H1 (cell line): ENCODE measurements around the gene ADAM19. TPM values are rescaled to one million over a fixed set of nuclear protein-coding genes. Genes with fewer than 3 reads are reported as not detected.
A peak's percentile ranks its signal among the peaks of the same experiment; 100 is the strongest.

Experiments used
- CTCF ChIA-PET: fragments of 300-600 bp; sonication (Branson Sonifier 250); formaldehyde crosslinking; loops from one replicate; lab custom pipeline; 2021; ENCODE audit not compliant: partially characterized antibody; lab: Charles Lee
- POLR2A ChIA-PET: fragments of 300-600 bp; sonication (Branson Sonifier 250); formaldehyde crosslinking; loops from one replicate; lab custom pipeline; 2021; ENCODE audit warnings: inconsistent platforms; ENCODE audit not compliant: partially characterized antibody; lab: Charles Lee
- DNase-seq, 2 experiments: peaks; one replicate each; pipeline versions ENCODE4 v3.0.0 to v3.0.0-alpha.2; 2010 to 2022; ENCODE audit warnings: low spot score in 2 of 2, low read depth in 1 of 2, mixed read lengths in 1 of 2
- FAIRE-seq: peaks from 2 replicates; lab custom pipeline; 2011; peaks lifted over from hg19 to GRCh38; lab: Jason Lieb, UNC
- H2AFZ ChIP-seq: 2 replicates; pipeline ENCODE4 v1.8.1; 2012; ENCODE audit warnings: low read length, inconsistent platforms
- H2AK5ac ChIP-seq: 2 replicates; pipeline ENCODE4 v1.6.1; 2013; ENCODE audit warnings: low read depth, low read length
- H2BK120ac ChIP-seq: replicated peaks from 2 replicates; pipeline ENCODE3; 2013; ENCODE audit warnings: low read depth, low read length, inconsistent platforms
- H2BK12ac ChIP-seq: 2 replicates; pipeline ENCODE4 v1.6.1; 2013; ENCODE audit warnings: low read depth, low read length
- H2BK15ac ChIP-seq: 2 replicates; pipeline ENCODE4 v1.6.1; 2013; ENCODE audit warnings: low read length
- H2BK20ac ChIP-seq: 2 replicates; pipeline ENCODE4 v1.6.1; 2013; ENCODE audit warnings: low read length
- H2BK5ac ChIP-seq: 2 replicates; pipeline ENCODE4 v1.6.1; 2013; ENCODE audit warnings: low read depth, low read length
- H3K14ac ChIP-seq: 2 replicates; pipeline ENCODE4 v1.6.1; 2013; ENCODE audit warnings: inconsistent platforms; ENCODE audit not compliant: insufficient read length
- H3K18ac ChIP-seq: 2 replicates; pipeline ENCODE4 v1.6.1; 2013; ENCODE audit warnings: low read length; ENCODE audit errors: extremely low read depth
- H3K23ac ChIP-seq: 2 replicates; pipeline ENCODE4 v1.6.1; 2013; ENCODE audit warnings: inconsistent platforms; ENCODE audit not compliant: insufficient read length
- H3K23me2 ChIP-seq: 2 replicates; pipeline ENCODE4 v1.6.1; 2013; ENCODE audit warnings: low read depth, low read length
- H3K27ac ChIP-seq: 2 replicates; pipeline ENCODE4 v1.6.1; 2011; ENCODE audit warnings: low read depth, low read length, inconsistent platforms
- H3K27me3 ChIP-seq, 4 experiments: replicated peaks in 1 of 4; 1 replicate in 1 of 4; 2 replicates in 3 of 4; pipeline versions ENCODE4 v1.6.1 to v1.8.1; 2011 to 2013; ENCODE audit warnings: low read length in 3 of 4, mild to moderate bottlenecking in 3 of 4, inconsistent platforms in 2 of 4, mixed read lengths in 2 of 4, moderate library complexity in 1 of 4; ENCODE audit not compliant: control insufficient read depth in 3 of 4, insufficient read depth in 3 of 4; ENCODE audit errors: extremely low read depth in 1 of 4
- H3K36me3 ChIP-seq, 4 experiments: 2 replicates each; pipeline versions ENCODE4 v1.6.1 to v1.8.1; 2011 to 2013; ENCODE audit warnings: mild to moderate bottlenecking in 4 of 4, low read length in 3 of 4, moderate library complexity in 2 of 4, control low read depth in 1 of 4, inconsistent platforms in 1 of 4; ENCODE audit not compliant: insufficient read depth in 4 of 4, control insufficient read depth in 2 of 4
- H3K4ac ChIP-seq: replicated peaks from 2 replicates; pipeline ENCODE3; 2013; ENCODE audit warnings: low read length, low read depth, mixed read lengths, inconsistent platforms; ENCODE audit not compliant: insufficient read length
- H3K4me1 ChIP-seq, 4 experiments: replicated peaks in 1 of 4; 1 replicate in 1 of 4; 2 replicates in 3 of 4; pipeline versions ENCODE4 v1.6.1 to v1.8.1; 2011 to 2013; ENCODE audit warnings: low read length in 3 of 4, inconsistent platforms in 2 of 4, mixed read lengths in 1 of 4; ENCODE audit not compliant: insufficient read depth in 4 of 4, control insufficient read depth in 3 of 4
- H3K4me2 ChIP-seq, 2 experiments: 2 replicates each; pipeline versions ENCODE4 v1.6.1 to v1.8.1; 2011 to 2013; ENCODE audit warnings: low read depth in 2 of 2, low read length in 2 of 2, control low read depth in 1 of 2, inconsistent platforms in 1 of 2, mild to moderate bottlenecking in 1 of 2; ENCODE audit not compliant: insufficient read depth in 1 of 2
- H3K4me3 ChIP-seq, 4 experiments: fragments of 200-600, 300-600 bp in 1 of 4; sonication (generic), shearing (Covaris generic), sonication (Bioruptor Twin) in 1 of 4; 2 replicates each; pipeline versions ENCODE4 v1.5.1 to v1.8.1; 2011 to 2016; ENCODE audit warnings: low read length in 4 of 4, low read depth in 3 of 4, control low read depth in 2 of 4, inconsistent platforms in 2 of 4, mild to moderate bottlenecking in 2 of 4, mixed read lengths in 1 of 4, moderate library complexity in 1 of 4; ENCODE audit not compliant: insufficient read depth in 2 of 4; ENCODE audit errors: extremely low read depth in 1 of 4
- H3K56ac ChIP-seq: replicated peaks from 2 replicates; pipeline ENCODE3; 2013; ENCODE audit warnings: low read depth, mild to moderate bottlenecking, mixed read lengths, low read length, inconsistent platforms; ENCODE audit not compliant: insufficient read length
- H3K79me1 ChIP-seq: 2 replicates; pipeline ENCODE4 v1.6.1; 2013; ENCODE audit warnings: low read depth, low read length, control low read depth
- H3K79me2 ChIP-seq, 2 experiments: 2 replicates each; pipeline versions ENCODE4 v1.6.1 to v1.8.1; 2012 to 2013; ENCODE audit warnings: low read length in 2 of 2, mild to moderate bottlenecking in 2 of 2, inconsistent platforms in 1 of 2; ENCODE audit not compliant: insufficient read depth in 2 of 2, control insufficient read depth in 1 of 2
- H3K9ac ChIP-seq, 4 experiments: replicated peaks in 1 of 4; 1 replicate in 1 of 4; 2 replicates in 3 of 4; pipeline versions ENCODE4 v1.6.1 to v1.8.1; 2011 to 2013; ENCODE audit warnings: low read depth in 3 of 4, low read length in 3 of 4, control low read depth in 2 of 4, mild to moderate bottlenecking in 2 of 4, moderate library complexity in 2 of 4, inconsistent platforms in 1 of 4; ENCODE audit errors: extremely low read depth in 1 of 4
- H3K9me3 ChIP-seq, 2 experiments: 2 replicates each; pipeline versions ENCODE4 v1.6.1 to v1.8.1; 2012 to 2013; ENCODE audit warnings: mild to moderate bottlenecking in 2 of 2, moderate library complexity in 2 of 2, control low read depth in 1 of 2, inconsistent platforms in 1 of 2, low read depth in 1 of 2, low read length in 1 of 2, mixed read lengths in 1 of 2; ENCODE audit not compliant: insufficient read depth in 2 of 2
- H4K20me1 ChIP-seq, 2 experiments: replicated peaks in 1 of 2; 2 replicates each; pipeline versions ENCODE3 to v1.8.1; 2011 to 2013; ENCODE audit warnings: inconsistent platforms in 2 of 2, low read length in 2 of 2, mild to moderate bottlenecking in 1 of 2; ENCODE audit not compliant: insufficient read depth in 2 of 2, control insufficient read depth in 1 of 2
- H4K5ac ChIP-seq: 2 replicates; pipeline ENCODE4 v1.6.1; 2013; ENCODE audit warnings: low read length, low read depth, mixed read lengths, inconsistent platforms; ENCODE audit not compliant: insufficient read length
- H4K8ac ChIP-seq: 2 replicates; pipeline ENCODE4 v1.8.0; 2013; ENCODE audit warnings: mild to moderate bottlenecking, moderate library complexity, low read length, inconsistent platforms; ENCODE audit not compliant: insufficient read depth; ENCODE audit errors: extremely low read depth
- H4K91ac ChIP-seq: replicated peaks from 2 replicates; pipeline ENCODE3; 2013; ENCODE audit warnings: low read length, mixed read lengths, inconsistent platforms; ENCODE audit not compliant: insufficient read length
- EP300 ChIP-seq, 2 experiments: IDR thresholded peaks; 1 replicate in 1 of 2; 2 replicates in 1 of 2; pipeline ENCODE4 v1.6.1; 2011 to 2012; ENCODE audit warnings: low read depth in 2 of 2, low read length in 2 of 2, mild to moderate bottlenecking in 2 of 2, borderline replicate concordance in 1 of 2, inconsistent platforms in 1 of 2, moderate library complexity in 1 of 2
- HDAC2 ChIP-seq, 2 experiments: fragments of 300-600 bp in 1 of 2; sonication (generic) in 1 of 2; IDR thresholded peaks; 2 replicates each; pipeline ENCODE4 v1.6.1; 2011 to 2012; ENCODE audit warnings: low read depth in 2 of 2, low read length in 2 of 2, mild to moderate bottlenecking in 2 of 2, moderate library complexity in 2 of 2, borderline replicate concordance in 1 of 2, inconsistent platforms in 1 of 2
- WGBS, 2 experiments: shearing (Covaris generic) in 1 of 2; methylation state at CpG; one replicate each; pipeline versions ENCODE4 v1.1.6 to v1.1.7; 2013 to 2015; ENCODE audit warnings: low lambda C conversion rate in 2 of 2, mixed read lengths in 2 of 2, inconsistent platforms in 1 of 2, low coverage in 1 of 2, missing lambda C conversion rate in 1 of 2; ENCODE audit not compliant: insufficient replicate concordance in 2 of 2, insufficient coverage in 1 of 2, insufficient read length in 1 of 2; ENCODE audit errors: extremely low coverage in 1 of 2, missing lambda C conversion rate in 1 of 2; 5-methylcytosine and 5-hydroxymethylcytosine counted together
- polyA plus RNA-seq, 7 experiments: library from polyadenylated mRNA; depleted of rRNA in 3 of 7; stranded (reverse) in 5 of 7; unstranded in 2 of 7; fragments of >200 nt in 5 of 7; fragments of 200-250 nt in 2 of 7; gene quantifications; 1 replicate in 5 of 7; 2 replicates in 1 of 7; 4 replicates in 1 of 7; pipeline versions ENCODE4 v1.2.1 to v1.2.3, GENCODE V29; 2011 to 2013; ENCODE audit warnings: missing spikeins in 2 of 7, mixed read lengths in 2 of 7
- total RNA-seq: library from RNA; stranded (reverse); fragmentation: NEBNext Ultra II Directional; extraction: Animal tissue kit (Norgen Biotek cat#: 25700); gene quantifications from 2 replicates; pipeline ENCODE4 v1.2.1, GENCODE V29; 2021

The ADAM19 gene
- total and polyA plus RNA-seq, 2 of the 8 experiments (the other 6 are each of a cell fraction or from before 2014, with no cell fraction given): 6.5 to 22.7 TPM

DNA sequence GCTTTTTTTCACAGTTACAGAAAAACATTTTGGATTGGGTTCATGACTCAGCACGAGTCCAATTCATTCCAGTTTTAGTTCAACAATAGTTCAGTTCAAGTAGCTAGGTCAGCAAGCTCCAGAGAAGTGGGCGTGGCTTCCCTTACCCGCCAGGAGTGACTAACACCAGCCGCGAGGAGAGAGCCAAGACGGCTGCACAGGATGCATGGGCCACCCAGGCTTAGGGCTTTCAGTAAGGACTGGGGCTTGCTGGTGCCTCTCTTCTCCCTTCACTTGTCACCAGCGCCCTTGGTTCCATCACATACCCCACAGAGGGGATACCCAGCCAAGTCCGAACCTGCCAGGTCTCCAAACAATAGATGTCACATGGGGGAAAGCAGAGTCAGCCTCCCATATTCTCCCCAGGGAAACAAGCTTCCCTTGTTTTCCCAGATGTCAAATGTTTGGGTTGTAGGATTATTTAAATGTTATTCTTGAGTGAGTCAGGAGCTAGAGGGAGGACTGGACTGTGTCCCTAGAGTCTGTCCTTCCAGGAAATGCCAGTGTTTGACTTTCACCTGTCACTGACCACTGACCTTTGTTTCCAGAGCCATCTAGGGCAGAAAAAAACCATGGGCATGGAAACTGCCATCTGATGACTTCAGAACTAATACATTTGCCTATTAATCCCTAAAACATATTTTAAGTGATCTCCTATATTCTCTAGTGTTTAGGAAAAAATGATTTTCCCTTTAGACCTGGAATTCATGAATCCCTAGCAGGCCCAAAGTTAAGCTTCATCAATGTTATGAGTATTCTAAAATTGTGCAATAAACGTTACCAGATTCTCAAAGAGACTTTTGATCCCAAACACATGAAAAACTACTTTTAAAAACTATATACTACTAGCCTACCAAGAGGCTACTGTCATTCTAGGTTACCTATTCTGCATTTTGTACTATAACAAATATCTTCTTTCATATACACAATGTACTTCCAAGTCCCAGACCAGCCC, 63.6 kb downstream of the ADAM19 start:
- Histone ChIP-seq H2BK5ac (no peak overlapping the region), H4K20me1 (no peaks in the 10 kb centered on the region), H4K5ac (no peak overlapping the region), H3K18ac (no peak overlapping the region), H3K14ac (no peak overlapping the region), H3K9ac (no peak overlapping the region), H2BK120ac (no peak overlapping the region), H3K56ac (no peak overlapping the region), H3K27me3 (no peaks in the 10 kb centered on the region), H3K79me1 (no peaks in the 10 kb centered on the region), H3K4me3 (no peak overlapping the region), H2BK12ac (no peak overlapping the region), H3K4me2 (no peak overlapping the region), H3K9me3 (no peaks in the 10 kb centered on the region), H3K4me1 (no peaks in the 10 kb centered on the region; a peak in 1 of 7 replicates), H4K91ac (no peak overlapping the region), H3K4ac (no peak overlapping the region), H2AK5ac (no peak overlapping the region), H2BK15ac (no peak overlapping the region), H3K23ac (no peak overlapping the region), H2BK20ac (no peak overlapping the region), H2AFZ (no peak overlapping the region), H3K23me2 (no peaks in the 10 kb centered on the region), H3K79me2 (no peaks in the 10 kb centered on the region), H3K27ac (no peak overlapping the region), H4K8ac (no peak overlapping the region), H3K36me3 (no peaks in the 10 kb centered on the region; a peak in 2 of 8 replicates)
- DNase-seq (no peak), FAIRE-seq (no peak)
- POLR2A ChIA-PET: interaction anchor here (0.6 kb wide), 1 partner anchor 96 kb away, joined by 3 read pairs; no protein-coding TSS in a partner anchor
- WGBS, 2 experiments: 78% methylated on average over 9 of the region's 9 CpGs; no CpG with 5 or more reads in 1 of the 2 experiments
- TF ChIP-seq HDAC2 (IDR thresholded peaks at IDR 0.05; ENCODE audit: borderline replicate concordance in 1 of 2, low read depth in 2 of 2, low read length in 2 of 2): no peak
- TF ChIP-seq EP300 (IDR thresholded peaks at IDR 0.05; ENCODE audit: borderline replicate concordance in 1 of 2, low read depth in 2 of 2, low read length in 2 of 2): peak in 1 of 2 experiments; percentile 13; a peak in 1 of 3 replicates
- CTCF ChIA-PET: interaction anchor here (0.9 to 1.0 kb wide), 2 partner anchors 10 to 171 kb away, joined by 3 to 4 read pairs; no protein-coding TSS in a partner anchor
